Nephron (organoid): ENCODE results near the gene ADARB2.

ENCODE experiments used
- H3K27ac Mint-ChIP-seq, 3 experiments: 2 replicates each; pipeline ENCODE4 v1.8.0; 2020; ENCODE audit warnings: mixed read lengths in 3 of 3, mild to moderate bottlenecking in 2 of 3, moderate library complexity in 1 of 3
- H3K27me3 Mint-ChIP-seq: 2 replicates; pipeline ENCODE4 v1.8.0; 2021; ENCODE audit warnings: low read depth, mild to moderate bottlenecking, moderate library complexity, mixed read lengths
- H3K36me3 Mint-ChIP-seq: 2 replicates; pipeline ENCODE4 v1.8.0; 2020; ENCODE audit warnings: low read depth, mixed read lengths
- H3K4me1 Mint-ChIP-seq: 2 replicates; pipeline ENCODE4 v1.8.0; 2020; ENCODE audit warnings: mixed read lengths
- H3K4me3 Mint-ChIP-seq, 3 experiments: 2 replicates each; pipeline ENCODE4 v1.8.0; 2020; ENCODE audit warnings: mild to moderate bottlenecking in 3 of 3, mixed read lengths in 3 of 3, moderate library complexity in 2 of 3
- H3K9me3 Mint-ChIP-seq: 2 replicates; pipeline ENCODE4 v1.8.0; 2020; ENCODE audit warnings: mixed read lengths
- CTCF ChIP-seq, 3 experiments: fragments of 200-600 bp; sonication (generic); IDR thresholded peaks; one replicate each; pipeline ENCODE4 v1.5.0; 2021; ENCODE audit warnings: antibody characterized with exemption in 3 of 3; ENCODE audit not compliant: unreplicated experiment in 3 of 3

Gene ADARB2

GRCh38 chr10:1741450-1741849, 4.1 kb upstream of the ADARB2 start:
- H3K36me3 Mint-ChIP-seq, result no peaks in the 10 kb centered on the region
- peaks cover 3% of the 10 kb centered on the region for H3K9me3 Mint-ChIP-seq
- H3K4me3 Mint-ChIP-seq, result no peak overlapping the region
- H3K4me1 Mint-ChIP-seq, result peaks cover 11% of the 10 kb centered on the region
- no peak overlapping the region for H3K27ac Mint-ChIP-seq
- peaks cover 80% of the 10 kb centered on the region for H3K27me3 Mint-ChIP-seq
- no peak for TF ChIP-seq CTCF (IDR thresholded peaks at IDR 0.05; ENCODE audit: unreplicated experiment in 3 of 3)

GRCh38 chr10:1739751-1740150, 2.4 kb upstream of the ADARB2 start:
- Mint-ChIP-seq H3K36me3 (no peaks in the 10 kb centered on the region), H3K4me1 (peaks cover 15% of the 10 kb centered on the region), H3K4me3 (no peak overlapping the region), H3K27ac (no peak overlapping the region), H3K9me3 (no peaks in the 10 kb centered on the region), H3K27me3 (peaks cover 90% of the 10 kb centered on the region)
- no peak for TF ChIP-seq CTCF (IDR thresholded peaks at IDR 0.05; ENCODE audit: unreplicated experiment in 3 of 3)

GRCh38 chr10:1738950-1739349, 1.6 kb upstream of the ADARB2 start:
- H3K9me3 Mint-ChIP-seq, result no peaks in the 10 kb centered on the region
- H3K36me3 Mint-ChIP-seq, result no peaks in the 10 kb centered on the region
- no peak overlapping the region for H3K4me3 Mint-ChIP-seq
- H3K4me1 Mint-ChIP-seq, result peaks cover 15% of the 10 kb centered on the region
- TF ChIP-seq CTCF (IDR thresholded peaks at IDR 0.05; ENCODE audit: unreplicated experiment in 3 of 3), result no peak
- H3K27me3 Mint-ChIP-seq, result peaks cover 90% of the 10 kb centered on the region
- H3K27ac Mint-ChIP-seq, result no peak overlapping the region

GRCh38 chr10:1736972-1737221, 428 bp downstream of the ADARB2 start:
- Mint-ChIP-seq H3K27me3 (peaks cover 98% of the 10 kb centered on the region), H3K4me3 (peak overlapping the region; percentile 77 to 89 (median 85)), H3K27ac (no peak overlapping the region), H3K9me3 (no peaks in the 10 kb centered on the region), H3K36me3 (no peaks in the 10 kb centered on the region), H3K4me1 (peaks cover 15% of the 10 kb centered on the region)
- no peak for TF ChIP-seq CTCF (IDR thresholded peaks at IDR 0.05; ENCODE audit: unreplicated experiment in 3 of 3)

GRCh38 chr10:1736144-1736971, 967 bp downstream of the ADARB2 start:
- TF ChIP-seq CTCF (IDR thresholded peaks at IDR 0.05; ENCODE audit: unreplicated experiment in 3 of 3), result no peak
- H3K4me1 Mint-ChIP-seq, result peaks cover 15% of the 10 kb centered on the region
- H3K27ac Mint-ChIP-seq, result no peak overlapping the region
- no peaks in the 10 kb centered on the region for H3K36me3 Mint-ChIP-seq
- peaks cover 98% of the 10 kb centered on the region for H3K27me3 Mint-ChIP-seq
- H3K4me3 Mint-ChIP-seq, result peak overlapping the region; percentile 77 to 89 (median 85)
- no peaks in the 10 kb centered on the region for H3K9me3 Mint-ChIP-seq

- peaks cover 15% of the 10 kb centered on the region for H3K4me1 Mint-ChIP-seq
- no peak overlapping the region for H3K27ac Mint-ChIP-seq
- H3K36me3 Mint-ChIP-seq, result no peaks in the 10 kb centered on the region
- H3K9me3 Mint-ChIP-seq, result no peaks in the 10 kb centered on the region
- peaks cover 96% of the 10 kb centered on the region for H3K27me3 Mint-ChIP-seq
- TF ChIP-seq CTCF (IDR thresholded peaks at IDR 0.05; ENCODE audit: unreplicated experiment in 3 of 3), result no peak
- H3K4me3 Mint-ChIP-seq, result peak overlapping the region in 2 of 3 experiments; percentile 9 to 77
Measured at GRCh38 chr10:1735562-1735961, 1.8 kb downstream of the ADARB2 start.
